SU-DHL-6 (cell line): ENCODE results near the gene ELP1.

Experiments
- CTCF ChIP-seq: fragments of 200-600 bp; sonication (generic); IDR thresholded peaks from one replicate; pipeline ENCODE4 v1.5.1; 2017; ENCODE audit warnings: antibody characterized with exemption, mild to moderate bottlenecking, low read length, moderate library complexity; ENCODE audit not compliant: insufficient read depth, poor library complexity, severe bottlenecking
- EZH2phosphoT487 ChIP-seq: fragments of 200-600 bp; sonication (generic), shearing (Covaris generic); conservative IDR thresholded peaks from 2 replicates; pipeline ENCODE4 v1.6.1; 2018; ENCODE audit warnings: mild to moderate bottlenecking, antibody characterized with exemption, low read length, moderate library complexity, mixed read lengths

GRCh38 chr9:108928386-108928785 lies 5.5 kb downstream of the ELP1 start:
- no peak for TF ChIP-seq CTCF
- no peak for TF ChIP-seq EZH2phosphoT487
